ENCODE results near the gene PHACTR3.

Gene PHACTR3

DNA sequence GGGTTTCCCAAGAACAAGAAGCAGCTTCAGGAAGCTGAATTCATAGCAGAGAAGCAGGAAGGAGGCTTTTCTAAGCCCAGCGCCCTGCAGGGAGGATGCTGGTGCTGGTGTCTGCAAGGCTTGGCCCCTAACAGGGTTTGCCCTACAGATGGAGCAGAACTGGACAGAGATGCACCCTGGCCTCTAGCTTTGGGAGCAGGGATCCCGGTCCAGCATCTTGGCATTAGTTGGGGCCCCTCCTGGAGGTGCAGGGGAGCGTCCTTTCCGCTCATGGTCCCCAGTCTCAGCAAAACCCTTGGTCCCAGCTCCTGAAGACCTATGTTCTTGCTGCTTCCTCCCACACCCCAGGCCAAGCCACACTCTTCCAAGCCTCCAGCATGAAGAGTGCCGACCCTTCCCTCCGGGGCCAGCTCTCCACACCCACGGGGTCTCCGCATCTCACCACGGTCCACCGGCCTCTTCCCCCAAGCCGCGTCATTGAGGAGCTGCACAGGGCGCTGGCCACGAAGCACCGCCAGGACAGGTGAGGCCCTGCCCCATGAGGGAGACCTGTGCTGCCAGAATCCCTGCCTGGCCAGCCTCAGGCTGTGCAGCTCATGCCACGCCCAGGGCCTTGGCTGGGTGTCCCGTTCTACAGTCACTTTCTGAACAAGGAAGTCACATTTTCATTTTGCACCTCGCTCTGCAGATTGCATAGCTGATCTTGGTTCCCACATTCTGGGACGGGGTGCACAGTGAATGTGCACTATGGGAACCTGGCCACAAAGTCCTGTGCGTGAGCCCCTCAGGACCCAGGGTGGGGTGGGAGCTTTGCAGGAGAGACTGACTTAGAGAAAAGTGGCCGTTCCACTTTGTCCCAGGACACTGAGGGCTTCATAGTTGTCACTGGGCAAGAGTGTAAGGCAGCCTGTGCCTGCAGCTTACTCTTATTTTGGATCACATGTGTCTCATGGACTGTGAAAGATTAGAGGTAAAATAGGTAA is 168.9 kb downstream of the PHACTR3 start:
- H3K4me3 ChIP-seq (ENCODE audit: control insufficient read depth, low read depth, low read length), result no peak overlapping the region
- TF ChIP-seq, protein P1, sequence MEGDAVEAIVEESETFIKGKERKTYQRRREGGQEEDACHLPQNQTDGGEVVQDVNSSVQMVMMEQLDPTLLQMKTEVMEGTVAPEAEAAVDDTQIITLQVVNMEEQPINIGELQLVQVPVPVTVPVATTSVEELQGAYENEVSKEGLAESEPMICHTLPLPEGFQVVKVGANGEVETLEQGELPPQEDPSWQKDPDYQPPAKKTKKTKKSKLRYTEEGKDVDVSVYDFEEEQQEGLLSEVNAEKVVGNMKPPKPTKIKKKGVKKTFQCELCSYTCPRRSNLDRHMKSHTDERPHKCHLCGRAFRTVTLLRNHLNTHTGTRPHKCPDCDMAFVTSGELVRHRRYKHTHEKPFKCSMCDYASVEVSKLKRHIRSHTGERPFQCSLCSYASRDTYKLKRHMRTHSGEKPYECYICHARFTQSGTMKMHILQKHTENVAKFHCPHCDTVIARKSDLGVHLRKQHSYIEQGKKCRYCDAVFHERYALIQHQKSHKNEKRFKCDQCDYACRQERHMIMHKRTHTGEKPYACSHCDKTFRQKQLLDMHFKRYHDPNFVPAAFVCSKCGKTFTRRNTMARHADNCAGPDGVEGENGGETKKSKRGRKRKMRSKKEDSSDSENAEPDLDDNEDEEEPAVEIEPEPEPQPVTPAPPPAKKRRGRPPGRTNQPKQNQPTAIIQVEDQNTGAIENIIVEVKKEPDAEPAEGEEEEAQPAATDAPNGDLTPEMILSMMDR (conservative IDR thresholded peaks at IDR 0.05; ENCODE audit: control insufficient read depth, insufficient read depth, low read depth, low read length), result no peak
- no peak for DNase-seq (ENCODE audit: low read depth)

DNA sequence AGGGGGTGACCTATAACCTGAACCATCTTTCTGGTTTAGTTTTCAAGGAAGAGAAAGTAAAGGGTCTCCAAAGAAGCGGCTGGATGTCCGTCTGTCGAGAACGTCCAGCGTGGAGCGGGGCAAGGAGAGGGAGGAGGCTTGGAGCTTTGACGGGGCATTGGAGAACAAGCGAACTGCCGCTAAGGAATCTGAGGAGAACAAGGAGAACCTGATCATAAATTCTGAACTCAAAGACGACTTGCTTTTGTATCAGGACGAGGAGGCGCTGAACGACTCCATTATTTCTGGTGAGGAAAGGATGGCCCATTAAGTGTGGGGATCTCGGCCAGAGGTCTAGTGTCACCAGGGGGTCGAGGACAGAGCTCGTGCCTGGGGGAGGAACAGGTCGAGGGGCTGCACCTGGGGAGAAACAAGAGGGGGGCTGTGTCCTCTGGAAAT is 169.9 kb downstream of the PHACTR3 start:
- TF ChIP-seq, protein P1 (conservative IDR thresholded peaks at IDR 0.05; ENCODE audit: control insufficient read depth, insufficient read depth, low read depth, low read length), result no peak
- DNase-seq (ENCODE audit: low read depth), result no peak
- no peak overlapping the region for H3K4me3 ChIP-seq (ENCODE audit: control insufficient read depth, low read depth, low read length)

DNA sequence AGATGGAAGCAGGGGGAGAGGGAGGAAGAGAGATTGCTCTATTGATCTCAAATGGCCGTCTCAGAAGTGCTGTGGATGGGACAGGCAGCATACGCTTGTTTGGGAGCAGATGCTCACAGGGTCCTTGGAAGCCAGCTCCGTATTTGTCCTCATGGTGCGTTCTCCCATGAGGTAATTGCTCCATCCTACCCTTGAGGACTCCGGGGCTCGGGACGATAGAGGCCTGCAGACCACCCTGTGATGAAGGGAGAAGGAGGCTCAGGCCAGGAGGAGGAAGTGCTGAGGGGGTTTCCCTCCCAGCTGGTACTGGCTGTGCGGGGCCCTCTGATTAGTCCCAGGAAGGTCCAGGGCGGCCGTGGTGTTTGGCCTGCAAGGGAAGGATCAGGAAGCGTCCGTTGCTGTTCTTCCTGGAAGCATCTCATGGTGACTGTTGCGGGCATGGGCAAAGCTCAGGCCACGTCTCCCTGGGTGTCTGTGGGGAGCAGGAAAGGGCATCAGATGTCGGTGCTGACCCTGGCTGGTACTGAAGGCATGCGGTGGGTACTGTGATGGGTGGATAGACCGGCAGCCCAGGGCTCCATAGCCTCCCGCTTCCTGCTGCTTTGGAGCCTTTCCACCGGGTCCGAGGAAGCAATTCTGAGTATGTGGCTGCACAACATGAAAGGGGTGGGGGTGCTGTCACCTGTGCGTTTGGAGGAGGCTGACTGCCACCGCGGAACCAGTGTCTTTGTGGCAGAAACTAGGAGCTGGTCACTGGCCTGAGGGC is 170.8 kb downstream of the PHACTR3 start:
- no peak overlapping the region for H3K4me3 ChIP-seq (ENCODE audit: control insufficient read depth, low read depth, low read length)
- TF ChIP-seq, protein P1 (conservative IDR thresholded peaks at IDR 0.05; ENCODE audit: control insufficient read depth, insufficient read depth, low read depth, low read length), result no peak
- DNase-seq (ENCODE audit: low read depth), result no peak

DNA sequence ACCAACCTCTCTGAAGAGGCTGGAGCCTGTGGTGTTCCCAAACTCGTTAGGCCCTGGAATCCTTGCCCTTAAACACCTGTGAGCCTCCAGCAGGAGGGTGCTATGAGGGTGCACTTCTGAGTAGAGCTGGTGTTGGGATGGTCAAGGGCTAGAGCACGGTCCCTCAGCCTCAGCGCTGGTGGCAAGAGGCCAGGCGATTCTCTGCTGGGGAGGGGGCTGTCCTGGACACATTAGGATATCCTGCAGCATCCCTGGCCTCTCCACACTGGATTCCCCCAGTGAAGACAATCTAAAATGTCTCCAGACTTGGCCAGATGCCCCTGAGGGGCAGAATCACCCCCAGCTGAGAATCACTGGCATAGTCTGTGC is 171.3 kb downstream of the PHACTR3 start:
- DNase-seq (ENCODE audit: low read depth), result no peak
- TF ChIP-seq, protein P1 (conservative IDR thresholded peaks at IDR 0.05; ENCODE audit: control insufficient read depth, insufficient read depth, low read depth, low read length), result no peak
- no peak overlapping the region for H3K4me3 ChIP-seq (ENCODE audit: control insufficient read depth, low read depth, low read length)

DNA sequence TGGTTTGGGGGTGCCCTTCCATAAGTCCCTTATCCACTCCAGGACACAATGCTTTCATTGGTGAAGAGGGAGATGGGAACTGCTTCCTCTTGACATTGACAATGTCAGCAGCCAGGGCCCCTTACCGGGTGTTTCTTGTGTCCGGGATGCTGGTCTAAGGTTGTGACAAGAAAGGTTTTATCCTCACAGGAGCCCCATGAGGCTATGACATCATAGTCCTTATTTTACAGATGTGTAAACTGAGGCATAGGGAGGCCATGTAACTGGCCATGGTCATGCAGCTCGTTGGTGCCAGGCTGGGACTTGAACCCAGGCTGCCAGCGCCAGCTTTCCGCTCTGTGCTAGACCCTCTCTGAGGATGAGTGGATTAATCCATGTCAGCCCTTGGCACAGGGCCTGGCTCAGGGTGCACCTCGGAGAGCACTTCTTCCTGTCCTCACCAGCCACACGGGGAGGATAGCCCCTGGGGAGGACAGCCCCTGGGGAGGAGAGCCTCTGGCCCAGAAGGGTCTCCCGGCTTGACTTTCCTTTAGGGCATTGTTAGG is 171.8 kb downstream of the PHACTR3 start:
- H3K4me3 ChIP-seq (ENCODE audit: control insufficient read depth, low read depth, low read length), result no peak overlapping the region
- no peak for DNase-seq (ENCODE audit: low read depth)
- TF ChIP-seq, protein P1 (conservative IDR thresholded peaks at IDR 0.05; ENCODE audit: control insufficient read depth, insufficient read depth, low read depth, low read length), result no peak

DNA sequence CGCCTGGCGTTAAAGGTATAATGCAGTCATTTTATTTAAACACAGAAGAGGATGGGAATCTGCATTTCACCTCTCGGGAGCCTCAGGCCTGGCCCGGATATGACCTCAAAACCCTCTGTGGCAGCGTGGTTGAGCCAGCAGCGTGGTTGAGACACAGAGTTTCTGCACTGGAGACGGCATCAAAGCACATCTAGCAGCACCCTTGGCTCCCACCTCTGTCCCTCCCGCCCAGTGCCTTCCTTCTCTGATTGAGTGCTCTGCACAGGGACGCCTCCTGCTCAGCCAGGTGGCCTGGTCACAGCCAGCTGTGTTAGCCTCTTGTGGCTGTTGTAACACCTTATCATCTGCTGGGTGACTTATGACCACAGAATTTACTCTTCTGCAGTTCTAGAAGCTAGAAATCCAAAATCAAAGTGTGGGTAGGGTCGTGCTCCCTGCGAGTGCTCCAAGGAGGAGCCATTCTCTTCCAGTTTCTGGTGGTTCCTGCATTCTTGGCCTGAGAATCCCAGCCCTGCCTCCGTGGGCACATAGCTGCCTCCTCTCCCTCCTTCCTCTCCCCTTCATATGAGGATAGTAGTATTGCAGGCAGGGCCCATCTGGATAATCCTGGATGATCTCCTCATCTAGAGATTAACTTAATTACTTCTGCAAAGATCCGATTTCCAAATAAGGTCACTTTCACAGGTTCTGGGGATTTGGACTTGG is 172.4 kb downstream of the PHACTR3 start:
- no peak overlapping the region for H3K4me3 ChIP-seq (ENCODE audit: control insufficient read depth, low read depth, low read length)
- DNase-seq (ENCODE audit: low read depth), result no peak
- TF ChIP-seq, protein P1 (conservative IDR thresholded peaks at IDR 0.05; ENCODE audit: control insufficient read depth, insufficient read depth, low read depth, low read length), result no peak
